Fibroblast of the aortic adventitia (primary cell): ENCODE measurements around the gene CRIP1. TPM values are rescaled to one million over a fixed set of nuclear protein-coding genes. Genes with fewer than 3 reads are reported as not detected.

Source experiments
- DNase-seq: peaks from one replicate; pipeline ENCODE4 v3.0.0-alpha.2; 2010; ENCODE audit warnings: low read depth
- H3K4me3 ChIP-seq: 2 replicates; pipeline ENCODE4 v1.5.1; 2011; ENCODE audit warnings: low read depth, mild to moderate bottlenecking, control low read depth, low read length, moderate library complexity
- total RNA-seq: library from RNA; depleted of rRNA; stranded (reverse); fragments of >200 nt; gene quantifications from 2 replicates; pipeline ENCODE4 v1.2.3, GENCODE V29; 2012; ENCODE audit warnings: low replicate concordance
- TF ChIP-seq, protein P1 (sequence below): IDR thresholded peaks from 2 replicates; pipeline ENCODE4 v1.5.1; 2011; ENCODE audit warnings: mild to moderate bottlenecking, low read length, control low read depth, inconsistent platforms; ENCODE audit not compliant: insufficient read depth

The CRIP1 gene
- total RNA-seq, 1 donor, result 9.4 TPM

DNA sequence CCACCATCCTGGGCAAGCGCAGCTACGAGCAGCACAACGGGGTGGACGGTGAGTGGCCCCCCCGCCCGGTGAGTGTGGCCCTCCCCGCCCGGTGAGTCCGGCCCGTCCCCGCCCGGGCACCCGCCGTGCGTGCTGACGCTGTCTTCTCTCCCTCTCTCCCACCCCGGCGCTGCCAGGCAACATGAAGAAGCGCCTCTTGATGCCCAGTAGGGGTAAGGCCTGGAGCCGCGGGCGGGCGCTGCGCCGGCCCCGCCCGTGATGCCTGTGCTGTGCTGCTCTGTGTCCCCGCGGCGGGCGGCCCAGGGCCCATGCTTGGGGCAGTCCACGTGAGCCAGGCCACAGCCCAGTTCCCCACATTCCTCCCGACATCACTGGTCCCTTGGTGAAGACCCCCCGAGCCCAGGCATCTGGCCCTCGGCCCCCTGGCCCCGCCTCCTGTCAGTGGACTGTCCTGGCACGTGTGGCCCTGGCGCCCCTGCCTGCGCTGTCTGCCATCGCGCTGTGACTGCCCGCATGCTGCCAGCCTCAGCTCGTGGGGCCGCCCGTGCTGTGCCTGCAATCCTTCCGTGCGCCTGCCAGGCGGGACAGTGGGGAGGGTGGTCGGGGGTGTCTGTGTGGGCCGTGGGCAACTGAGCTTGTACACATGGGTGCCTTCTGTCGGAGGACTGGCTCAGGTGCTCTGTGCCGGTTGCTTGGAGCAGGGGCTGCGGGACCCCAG is 20.0 kb upstream of the CRIP1 start:
- H3K4me3 ChIP-seq, result no peak overlapping the region
- TF ChIP-seq, protein P1, sequence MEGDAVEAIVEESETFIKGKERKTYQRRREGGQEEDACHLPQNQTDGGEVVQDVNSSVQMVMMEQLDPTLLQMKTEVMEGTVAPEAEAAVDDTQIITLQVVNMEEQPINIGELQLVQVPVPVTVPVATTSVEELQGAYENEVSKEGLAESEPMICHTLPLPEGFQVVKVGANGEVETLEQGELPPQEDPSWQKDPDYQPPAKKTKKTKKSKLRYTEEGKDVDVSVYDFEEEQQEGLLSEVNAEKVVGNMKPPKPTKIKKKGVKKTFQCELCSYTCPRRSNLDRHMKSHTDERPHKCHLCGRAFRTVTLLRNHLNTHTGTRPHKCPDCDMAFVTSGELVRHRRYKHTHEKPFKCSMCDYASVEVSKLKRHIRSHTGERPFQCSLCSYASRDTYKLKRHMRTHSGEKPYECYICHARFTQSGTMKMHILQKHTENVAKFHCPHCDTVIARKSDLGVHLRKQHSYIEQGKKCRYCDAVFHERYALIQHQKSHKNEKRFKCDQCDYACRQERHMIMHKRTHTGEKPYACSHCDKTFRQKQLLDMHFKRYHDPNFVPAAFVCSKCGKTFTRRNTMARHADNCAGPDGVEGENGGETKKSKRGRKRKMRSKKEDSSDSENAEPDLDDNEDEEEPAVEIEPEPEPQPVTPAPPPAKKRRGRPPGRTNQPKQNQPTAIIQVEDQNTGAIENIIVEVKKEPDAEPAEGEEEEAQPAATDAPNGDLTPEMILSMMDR, result no peak
- no peak for DNase-seq

DNA sequence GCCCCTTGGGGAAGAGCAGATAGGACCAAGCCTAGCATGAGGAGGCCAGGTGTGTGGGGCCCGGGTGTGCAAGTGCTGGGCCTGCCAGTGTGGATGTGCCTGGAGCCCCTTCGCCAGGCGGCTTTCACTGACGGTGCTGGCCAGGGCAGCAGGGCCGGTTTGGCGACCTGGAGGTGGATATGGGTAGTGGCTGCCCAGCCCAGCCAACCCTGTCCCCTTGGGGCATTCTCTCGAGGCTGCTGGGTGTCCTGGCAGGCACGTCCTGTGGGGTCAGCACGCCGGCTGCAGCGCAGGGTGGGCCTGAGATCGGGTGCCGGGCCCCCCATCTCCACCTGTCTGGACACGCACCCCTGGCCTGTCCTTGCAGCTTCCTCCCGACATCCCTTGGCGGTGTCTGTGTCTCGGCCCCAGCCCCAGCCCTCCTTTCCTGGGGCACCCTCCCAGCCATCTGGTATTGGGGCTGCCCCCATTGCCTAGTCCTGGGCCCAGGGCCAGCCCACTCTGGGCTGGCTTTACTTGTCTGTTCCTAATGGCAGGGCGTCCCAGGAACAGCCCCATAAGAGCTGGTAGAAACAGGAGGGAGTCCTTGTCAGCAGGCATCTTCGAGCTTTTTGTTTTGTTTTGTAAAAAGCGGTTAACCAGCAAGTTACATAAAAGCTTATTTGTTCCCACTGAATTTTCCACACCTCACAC is 19.3 kb upstream of the CRIP1 start:
- TF ChIP-seq, protein P1, result no peak
- no peak overlapping the region for H3K4me3 ChIP-seq
- no peak for DNase-seq

DNA sequence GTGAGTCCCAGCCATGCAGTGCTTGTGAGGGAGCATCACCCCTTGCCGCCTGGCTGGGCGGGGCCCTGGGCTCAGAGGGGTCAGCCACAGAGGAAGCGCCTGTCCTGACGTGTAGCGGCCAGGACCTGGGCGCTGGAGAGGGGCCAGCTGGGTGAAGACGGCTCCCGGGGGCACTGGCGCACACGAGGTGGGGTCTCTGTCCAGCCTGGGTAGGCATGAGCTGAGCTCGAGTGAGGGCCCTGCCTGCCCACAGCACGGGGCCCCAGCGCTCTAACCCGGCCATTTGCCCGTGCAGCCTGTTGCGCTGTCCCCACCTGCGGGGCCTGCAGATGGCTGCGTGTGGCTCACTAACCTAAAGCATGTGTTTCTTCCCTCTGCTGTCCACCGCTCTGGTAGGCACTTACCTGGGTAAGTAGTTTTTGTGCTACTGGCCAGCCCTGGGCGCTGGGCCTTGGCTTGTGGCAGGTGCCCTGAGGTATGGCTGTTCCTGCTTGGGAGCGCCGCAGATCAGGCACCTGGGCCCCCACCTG is 18.7 kb upstream of the CRIP1 start:
- no peak for DNase-seq
- no peak overlapping the region for H3K4me3 ChIP-seq
- TF ChIP-seq, protein P1, result no peak

DNA sequence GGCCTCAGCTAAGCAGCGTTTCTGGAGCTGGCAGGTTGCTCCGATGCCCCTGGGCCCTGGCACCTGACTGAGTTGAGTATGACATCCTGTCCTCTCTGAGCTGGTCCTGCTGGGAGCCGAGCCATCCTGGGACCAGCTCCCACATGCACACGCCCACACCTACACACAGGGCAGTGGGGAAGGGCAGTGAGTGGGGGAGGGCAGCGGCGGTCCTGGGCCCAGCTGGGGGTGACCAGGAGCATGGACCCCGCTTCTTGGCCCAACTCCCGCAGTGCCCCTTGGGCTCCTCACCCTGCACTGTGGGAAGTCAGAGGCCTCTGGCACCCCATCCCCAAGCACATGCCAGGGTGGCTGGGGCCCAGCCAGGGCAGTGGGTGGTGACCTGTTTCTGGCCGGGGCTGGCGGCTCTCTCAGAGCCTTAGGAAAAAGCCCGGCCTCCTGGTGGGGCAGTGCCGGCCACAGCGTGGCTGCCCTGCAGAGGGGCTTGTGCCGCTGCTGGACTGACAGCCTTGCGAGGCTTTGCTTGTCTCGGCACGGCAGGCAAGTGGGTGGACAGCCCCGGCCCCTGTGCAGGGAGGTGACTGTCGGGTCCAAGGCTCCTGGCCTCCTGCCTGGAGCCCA is 18.0 kb upstream of the CRIP1 start:
- no peak overlapping the region for H3K4me3 ChIP-seq
- TF ChIP-seq, protein P1, result no peak
- DNase-seq, result no peak

DNA sequence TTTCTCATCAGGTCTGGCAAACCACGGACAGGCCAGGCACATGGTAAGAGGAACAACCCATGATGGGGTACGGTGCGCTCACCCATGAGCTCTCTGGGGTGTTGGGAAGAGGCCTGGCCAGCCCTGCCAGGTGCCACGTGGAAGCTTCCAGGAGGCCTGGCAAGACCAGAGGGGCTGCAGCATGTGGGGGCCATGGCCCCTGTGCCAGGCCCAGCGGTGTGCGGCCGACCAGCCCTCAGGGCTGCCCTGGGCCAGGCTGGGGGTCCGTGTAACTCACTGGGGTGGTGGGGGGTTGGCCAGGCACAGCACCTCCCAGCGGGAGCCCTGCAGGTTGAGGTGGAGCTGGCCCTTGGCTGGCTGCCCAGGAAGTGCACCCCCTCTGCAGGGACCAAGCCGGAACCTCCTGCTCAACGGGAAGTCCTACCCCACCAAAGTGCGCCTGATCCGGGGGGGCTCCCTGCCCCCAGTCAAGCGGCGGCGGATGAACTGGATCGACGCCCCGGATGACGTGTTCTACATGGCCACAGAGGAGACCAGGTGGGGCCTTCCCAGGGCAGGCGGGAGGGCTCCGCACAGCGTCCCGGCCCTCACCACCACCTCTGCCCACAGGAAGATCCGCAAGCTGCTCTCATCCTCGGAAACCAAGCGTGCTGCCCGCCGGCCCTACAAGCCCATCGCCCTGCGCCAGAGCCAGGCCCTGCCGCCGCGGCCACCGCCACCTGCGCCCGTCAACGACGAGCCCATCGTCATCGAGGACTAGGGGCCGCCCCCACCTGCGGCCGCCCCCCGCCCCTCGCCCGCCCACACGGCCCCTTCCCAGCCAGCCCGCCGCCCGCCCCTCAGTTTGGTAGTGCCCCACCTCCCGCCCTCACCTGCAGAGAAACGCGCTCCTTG is 17.0 kb upstream of the CRIP1 start:
- H3K4me3 ChIP-seq, result no peak overlapping the region
- no peak for DNase-seq
- TF ChIP-seq, protein P1, result no peak
